ENCODE results near the gene TRIM74.
"Not testable (repeated sequence)": the region's sequence is repeated elsewhere in the genome, so short reads cannot be mapped to it uniquely, and the experiment has no call there.

- TF ChIP-seq CREB1 (CRISPR knock-in tag; IDR thresholded peaks at IDR 0.05; ENCODE audit: low read depth); ZNF114 (CRISPR knock-in tag; IDR thresholded peaks at IDR 0.05); POLR2AphosphoS5 (IDR thresholded peaks at IDR 0.05; ENCODE audit: low read depth); CTCF (conservative IDR thresholded peaks at IDR 0.05; ENCODE audit: low read depth in 2 of 2); EZH2 (IDR thresholded peaks at IDR 0.05; ENCODE audit: low read depth, unreplicated experiment); EZH2phosphoT487 (IDR thresholded peaks at IDR 0.05; ENCODE audit: unreplicated experiment); ZNF331 (CRISPR knock-in tag; IDR thresholded peaks at IDR 0.05; ENCODE audit: low read depth); ZNF462 (CRISPR knock-in tag; IDR thresholded peaks at IDR 0.05); REST (IDR thresholded peaks at IDR 0.05; ENCODE audit: unreplicated experiment); ETS1 (IDR thresholded peaks at IDR 0.05): not testable (repeated sequence)
Observed at GRCh38 chr7:72997447-72997846, 28.2 kb upstream of the TRIM74 start.

Data from GM23338 (cell line).